Breast epithelium (tissue), 3 donors: Measurements from ENCODE around the gene VAX1.

Source experiments
- POLR2A ChIP-seq: fragments of 450-650 bp; IDR thresholded peaks from one replicate; pipeline ENCODE4 v1.6.1; 2016; ENCODE audit warnings: antibody characterized with exemption, mild to moderate bottlenecking, moderate library complexity
- POLR2AphosphoS5 ChIP-seq, 3 donors: sonication (generic); formaldehyde crosslinking; IDR thresholded peaks; one replicate each; pipeline ENCODE4 v1.6.1; 2017; ENCODE audit warnings: antibody characterized with exemption in 3 of 3
- TF ChIP-seq, protein P1 (sequence below), 3 donors: fragments of 450-650 bp; IDR thresholded peaks; one replicate each; pipeline ENCODE4 v1.5.1; 2016 to 2017; ENCODE audit warnings: antibody characterized with exemption in 3 of 3, mild to moderate bottlenecking in 3 of 3, moderate library complexity in 3 of 3

DNA sequence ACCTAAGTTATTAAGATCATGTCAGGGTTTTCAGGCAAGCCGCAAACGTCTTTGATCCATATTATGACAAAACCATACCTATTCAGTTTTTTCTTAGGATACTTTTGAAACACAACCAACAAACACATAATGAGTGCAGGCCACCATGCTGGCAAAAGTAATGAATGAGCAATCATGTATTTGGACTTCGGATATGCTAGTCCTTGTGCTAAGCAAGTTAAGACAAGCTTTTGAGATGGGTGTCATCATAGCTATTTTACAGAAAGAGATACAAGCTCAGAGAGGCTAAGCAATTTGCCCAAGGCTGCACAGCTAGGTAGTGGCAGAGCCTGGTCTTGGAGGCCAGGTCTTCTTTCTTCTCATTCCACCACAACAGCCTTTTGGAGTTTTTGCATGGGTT lies 46.8 kb upstream of the VAX1 start:
- TF ChIP-seq, protein P1, sequence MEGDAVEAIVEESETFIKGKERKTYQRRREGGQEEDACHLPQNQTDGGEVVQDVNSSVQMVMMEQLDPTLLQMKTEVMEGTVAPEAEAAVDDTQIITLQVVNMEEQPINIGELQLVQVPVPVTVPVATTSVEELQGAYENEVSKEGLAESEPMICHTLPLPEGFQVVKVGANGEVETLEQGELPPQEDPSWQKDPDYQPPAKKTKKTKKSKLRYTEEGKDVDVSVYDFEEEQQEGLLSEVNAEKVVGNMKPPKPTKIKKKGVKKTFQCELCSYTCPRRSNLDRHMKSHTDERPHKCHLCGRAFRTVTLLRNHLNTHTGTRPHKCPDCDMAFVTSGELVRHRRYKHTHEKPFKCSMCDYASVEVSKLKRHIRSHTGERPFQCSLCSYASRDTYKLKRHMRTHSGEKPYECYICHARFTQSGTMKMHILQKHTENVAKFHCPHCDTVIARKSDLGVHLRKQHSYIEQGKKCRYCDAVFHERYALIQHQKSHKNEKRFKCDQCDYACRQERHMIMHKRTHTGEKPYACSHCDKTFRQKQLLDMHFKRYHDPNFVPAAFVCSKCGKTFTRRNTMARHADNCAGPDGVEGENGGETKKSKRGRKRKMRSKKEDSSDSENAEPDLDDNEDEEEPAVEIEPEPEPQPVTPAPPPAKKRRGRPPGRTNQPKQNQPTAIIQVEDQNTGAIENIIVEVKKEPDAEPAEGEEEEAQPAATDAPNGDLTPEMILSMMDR (IDR thresholded peaks at IDR 0.05), result no peak
- no peak for TF ChIP-seq POLR2AphosphoS5 (IDR thresholded peaks at IDR 0.05)
- TF ChIP-seq POLR2A, result no peak
